Sigmoid colon (tissue), 4 donors: ENCODE measurements around the gene ZDHHC11B.

ENCODE experiments used
- EP300 ChIP-seq, 4 donors: sonication (generic); formaldehyde crosslinking; IDR thresholded peaks; one replicate each; pipeline ENCODE4 v1.6.1; 2017; ENCODE audit warnings: antibody characterized with exemption in 4 of 4
- POLR2A ChIP-seq, 2 donors: fragments of 450-650 bp; IDR thresholded peaks; one replicate each; pipeline ENCODE4 v1.6.1; 2016; ENCODE audit warnings: antibody characterized with exemption in 2 of 2, mild to moderate bottlenecking in 2 of 2, moderate library complexity in 2 of 2
- POLR2AphosphoS5 ChIP-seq, 4 donors: sonication (generic); formaldehyde crosslinking; IDR thresholded peaks; one replicate each; pipeline ENCODE4 v1.6.1; 2017; ENCODE audit warnings: antibody characterized with exemption in 4 of 4
- TF ChIP-seq, protein P1 (sequence below), 4 experiments: fragments of 450-650 bp in 3 of 4; fragments of 200-600 bp in 1 of 4; IDR thresholded peaks; one replicate each; pipeline ENCODE4 v1.5.1; 2016 to 2019; ENCODE audit warnings: antibody characterized with exemption in 4 of 4, mild to moderate bottlenecking in 3 of 4, moderate library complexity in 2 of 4

DNA sequence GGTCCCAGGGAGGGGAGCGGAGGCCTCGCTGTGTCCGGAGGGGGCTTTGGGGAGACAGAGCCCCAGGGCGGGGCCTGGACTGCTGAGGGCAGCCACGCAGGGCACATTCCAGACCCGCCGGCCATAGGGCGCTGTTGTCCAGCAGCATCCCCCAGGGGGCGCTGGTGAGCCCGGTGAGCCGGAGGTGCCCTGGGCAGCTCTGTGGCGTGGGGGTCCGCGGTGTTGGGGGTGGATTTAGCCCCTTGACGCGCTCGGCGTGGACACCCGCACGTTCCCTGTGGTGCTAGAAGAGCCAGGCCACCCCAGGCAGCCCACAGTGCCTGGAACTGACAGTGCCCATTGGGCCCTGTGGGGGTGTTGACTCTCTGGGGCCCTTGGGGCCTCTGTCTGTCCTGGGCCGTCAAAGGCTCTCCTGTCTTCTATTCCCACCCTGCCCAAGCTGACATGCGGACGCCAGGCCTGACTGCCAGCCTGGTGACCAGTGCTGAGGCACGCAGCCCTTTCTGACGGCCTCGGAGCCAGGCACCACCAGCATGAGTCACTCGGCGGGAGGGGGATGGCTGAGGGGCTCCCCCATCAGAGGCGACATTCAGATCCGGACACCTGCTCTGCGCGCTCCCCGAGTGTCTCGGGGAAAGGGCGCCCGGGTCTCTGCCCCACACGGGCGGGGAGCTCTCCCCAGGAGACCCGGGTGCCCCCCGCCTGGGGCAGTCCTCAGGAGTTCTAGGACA, 115.3 kb downstream of the ZDHHC11B start:
- TF ChIP-seq POLR2AphosphoS5 (IDR thresholded peaks at IDR 0.05), result no peak
- TF ChIP-seq, protein P1, sequence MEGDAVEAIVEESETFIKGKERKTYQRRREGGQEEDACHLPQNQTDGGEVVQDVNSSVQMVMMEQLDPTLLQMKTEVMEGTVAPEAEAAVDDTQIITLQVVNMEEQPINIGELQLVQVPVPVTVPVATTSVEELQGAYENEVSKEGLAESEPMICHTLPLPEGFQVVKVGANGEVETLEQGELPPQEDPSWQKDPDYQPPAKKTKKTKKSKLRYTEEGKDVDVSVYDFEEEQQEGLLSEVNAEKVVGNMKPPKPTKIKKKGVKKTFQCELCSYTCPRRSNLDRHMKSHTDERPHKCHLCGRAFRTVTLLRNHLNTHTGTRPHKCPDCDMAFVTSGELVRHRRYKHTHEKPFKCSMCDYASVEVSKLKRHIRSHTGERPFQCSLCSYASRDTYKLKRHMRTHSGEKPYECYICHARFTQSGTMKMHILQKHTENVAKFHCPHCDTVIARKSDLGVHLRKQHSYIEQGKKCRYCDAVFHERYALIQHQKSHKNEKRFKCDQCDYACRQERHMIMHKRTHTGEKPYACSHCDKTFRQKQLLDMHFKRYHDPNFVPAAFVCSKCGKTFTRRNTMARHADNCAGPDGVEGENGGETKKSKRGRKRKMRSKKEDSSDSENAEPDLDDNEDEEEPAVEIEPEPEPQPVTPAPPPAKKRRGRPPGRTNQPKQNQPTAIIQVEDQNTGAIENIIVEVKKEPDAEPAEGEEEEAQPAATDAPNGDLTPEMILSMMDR (IDR thresholded peaks at IDR 0.05), result peak; percentile 52 to 87 (median 62)
- no peak for TF ChIP-seq POLR2A (IDR thresholded peaks at IDR 0.05)
- no peak for TF ChIP-seq EP300 (IDR thresholded peaks at IDR 0.05)
